ENCODE results near the gene PLXNC1. TPM values are rescaled to one million over a fixed set of nuclear protein-coding genes. Genes with fewer than 3 reads are reported as not detected.

The PLXNC1 gene
- polyA plus RNA-seq, 1 experiment: 2.2 TPM

DNA sequence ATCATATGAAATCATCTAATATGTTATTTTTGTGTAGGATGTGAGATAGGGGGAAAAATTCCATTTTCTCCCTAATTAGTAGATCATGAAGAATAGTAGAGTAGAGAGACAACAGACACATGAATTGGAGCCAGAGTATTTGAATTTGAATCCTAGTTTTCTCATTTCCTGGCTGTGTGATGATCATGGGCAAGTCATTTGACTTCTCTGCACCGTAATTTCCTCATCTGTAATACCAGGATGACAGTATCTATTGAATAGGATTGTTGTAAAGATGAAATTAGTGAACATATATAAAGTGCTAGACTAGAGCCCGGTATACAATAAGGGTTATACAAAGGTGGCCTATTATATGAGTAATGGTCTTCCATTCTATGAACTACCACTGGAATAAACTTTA, 32.2 kb upstream of the PLXNC1 start:
- TF ChIP-seq, protein P1, sequence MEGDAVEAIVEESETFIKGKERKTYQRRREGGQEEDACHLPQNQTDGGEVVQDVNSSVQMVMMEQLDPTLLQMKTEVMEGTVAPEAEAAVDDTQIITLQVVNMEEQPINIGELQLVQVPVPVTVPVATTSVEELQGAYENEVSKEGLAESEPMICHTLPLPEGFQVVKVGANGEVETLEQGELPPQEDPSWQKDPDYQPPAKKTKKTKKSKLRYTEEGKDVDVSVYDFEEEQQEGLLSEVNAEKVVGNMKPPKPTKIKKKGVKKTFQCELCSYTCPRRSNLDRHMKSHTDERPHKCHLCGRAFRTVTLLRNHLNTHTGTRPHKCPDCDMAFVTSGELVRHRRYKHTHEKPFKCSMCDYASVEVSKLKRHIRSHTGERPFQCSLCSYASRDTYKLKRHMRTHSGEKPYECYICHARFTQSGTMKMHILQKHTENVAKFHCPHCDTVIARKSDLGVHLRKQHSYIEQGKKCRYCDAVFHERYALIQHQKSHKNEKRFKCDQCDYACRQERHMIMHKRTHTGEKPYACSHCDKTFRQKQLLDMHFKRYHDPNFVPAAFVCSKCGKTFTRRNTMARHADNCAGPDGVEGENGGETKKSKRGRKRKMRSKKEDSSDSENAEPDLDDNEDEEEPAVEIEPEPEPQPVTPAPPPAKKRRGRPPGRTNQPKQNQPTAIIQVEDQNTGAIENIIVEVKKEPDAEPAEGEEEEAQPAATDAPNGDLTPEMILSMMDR (IDR thresholded peaks at IDR 0.05; ENCODE audit: insufficient read depth, low read depth, low read length): no peak
- ChIA-PET POLR2A (no interaction called here), CTCF (no interaction called here)
- Histone ChIP-seq H3K36me3 (ENCODE audit: control insufficient read depth, insufficient read depth, low read length) (no peaks in the 10 kb centered on the region), H3K4me3 (ENCODE audit: low read depth, low read length) (no peak overlapping the region), H3K27me3 (ENCODE audit: control insufficient read depth, insufficient read depth, low read length) (peaks cover 1% of the 10 kb centered on the region; the same call in 1 of the 2 replicates)
- no peak for DNase-seq (ENCODE audit: low read depth)

DNA sequence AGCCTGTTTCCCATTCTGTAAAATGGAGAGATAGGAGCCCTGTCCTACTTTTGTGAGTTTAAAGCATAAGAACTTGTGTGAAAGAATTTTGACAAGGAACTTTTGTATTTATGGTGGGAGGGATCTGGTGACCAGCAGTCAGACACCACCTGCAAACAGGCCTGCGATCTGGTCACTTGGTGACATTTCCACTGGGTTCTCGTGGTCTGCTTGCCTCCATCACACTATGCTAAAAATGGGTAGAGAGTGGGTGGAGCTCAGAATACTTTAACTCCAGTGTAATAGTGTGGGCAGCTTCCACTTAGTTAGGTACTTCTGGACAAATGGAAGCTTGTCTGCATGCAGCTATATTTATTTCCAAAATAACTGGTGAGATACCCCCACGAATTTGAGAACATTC, 26.5 kb upstream of the PLXNC1 start:
- ChIA-PET CTCF (no interaction called here), POLR2A (no interaction called here)
- TF ChIP-seq, protein P1 (IDR thresholded peaks at IDR 0.05; ENCODE audit: insufficient read depth, low read depth, low read length): no peak
- no peak for DNase-seq (ENCODE audit: low read depth)
- Histone ChIP-seq H3K27me3 (ENCODE audit: control insufficient read depth, insufficient read depth, low read length) (peaks cover 4% of the 10 kb centered on the region; the same call in 1 of the 2 replicates), H3K36me3 (ENCODE audit: control insufficient read depth, insufficient read depth, low read length) (no peaks in the 10 kb centered on the region), H3K4me3 (ENCODE audit: low read depth, low read length) (no peak overlapping the region)

DNA sequence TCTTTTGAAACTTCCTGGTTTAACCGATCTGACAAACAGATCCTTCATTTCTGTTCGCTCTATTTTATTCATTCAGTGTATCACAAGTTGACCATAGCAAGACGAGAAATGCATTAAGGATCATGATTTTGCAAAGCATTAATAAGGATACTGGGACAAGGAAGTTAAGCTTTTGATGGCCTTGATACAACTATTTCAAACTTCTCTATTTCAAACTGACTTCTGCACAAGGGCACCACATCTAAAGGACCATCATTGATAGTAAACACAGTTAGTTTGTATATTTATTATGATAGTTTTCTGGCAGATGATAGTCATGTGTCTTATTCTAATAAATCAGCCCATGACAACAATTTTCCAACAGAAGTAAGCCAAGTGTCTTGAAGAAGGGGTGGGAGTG, 25.8 kb upstream of the PLXNC1 start:
- TF ChIP-seq, protein P1 (IDR thresholded peaks at IDR 0.05; ENCODE audit: insufficient read depth, low read depth, low read length): no peak
- CTCF ChIA-PET: no interaction called here
- Histone ChIP-seq H3K4me3 (ENCODE audit: low read depth, low read length) (no peak overlapping the region), H3K27me3 (ENCODE audit: control insufficient read depth, insufficient read depth, low read length) (peaks cover 5% of the 10 kb centered on the region; the same call in 1 of the 2 replicates), H3K36me3 (ENCODE audit: control insufficient read depth, insufficient read depth, low read length) (no peaks in the 10 kb centered on the region)
- POLR2A ChIA-PET: no interaction called here
- no peak for DNase-seq (ENCODE audit: low read depth)

DNA sequence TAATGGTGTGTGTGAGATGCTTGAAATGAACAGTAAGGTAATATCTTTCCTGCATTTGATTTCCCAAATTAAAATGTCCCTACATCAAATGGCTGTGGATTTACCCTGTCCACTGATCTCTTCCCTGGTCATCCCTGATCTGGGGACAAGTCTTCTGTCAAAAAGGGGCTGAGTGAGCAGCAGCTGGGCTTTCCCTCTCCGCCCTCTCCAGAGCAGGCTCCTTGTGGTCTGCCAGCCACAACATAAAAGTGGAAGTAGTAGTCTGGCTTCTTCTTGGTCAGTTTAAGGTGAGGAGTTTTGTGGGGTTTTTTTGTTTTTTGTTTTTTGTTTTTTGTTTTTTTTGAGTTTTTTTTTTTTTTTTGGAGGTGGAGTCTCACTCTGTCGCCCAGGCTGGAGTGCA, 25.2 kb upstream of the PLXNC1 start:
- ChIA-PET POLR2A (no interaction called here), CTCF (no interaction called here)
- DNase-seq (ENCODE audit: low read depth): no peak
- TF ChIP-seq, protein P1 (IDR thresholded peaks at IDR 0.05; ENCODE audit: insufficient read depth, low read depth, low read length): no peak
- Histone ChIP-seq H3K4me3 (ENCODE audit: low read depth, low read length) (no peak overlapping the region), H3K36me3 (ENCODE audit: control insufficient read depth, insufficient read depth, low read length) (no peaks in the 10 kb centered on the region), H3K27me3 (ENCODE audit: control insufficient read depth, insufficient read depth, low read length) (peaks cover 5% of the 10 kb centered on the region; the same call in 1 of the 2 replicates)

DNA sequence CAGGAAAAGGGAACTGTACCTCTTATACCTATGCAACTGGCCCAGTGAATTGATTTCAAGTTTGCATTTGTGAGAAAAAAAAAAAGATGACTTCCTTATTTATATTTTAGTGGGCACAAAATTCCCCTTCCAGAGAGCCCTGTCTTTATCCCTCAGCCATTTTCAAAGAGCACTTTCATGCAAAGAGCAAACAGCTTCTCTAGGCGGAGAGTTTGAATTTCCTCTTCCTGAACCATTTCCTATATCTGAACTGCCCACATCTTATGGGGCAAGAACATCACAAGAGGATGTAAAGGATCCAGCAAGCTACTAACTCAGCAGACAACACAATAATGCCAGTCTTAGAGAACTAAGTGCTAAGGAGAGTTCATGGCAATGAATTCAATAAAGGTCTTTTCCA, 22.3 kb upstream of the PLXNC1 start:
- ChIA-PET CTCF (interaction anchor here (0.7 to 3.1 kb wide), 4 partner anchors 8 to 641 kb away, joined by 3 to 15 read pairs (median 4); no protein-coding TSS in a partner anchor), POLR2A (no interaction called here)
- TF ChIP-seq, protein P1 (IDR thresholded peaks at IDR 0.05; ENCODE audit: insufficient read depth, low read depth, low read length): no peak
- no peak for DNase-seq (ENCODE audit: low read depth)
- Histone ChIP-seq H3K27me3 (ENCODE audit: control insufficient read depth, insufficient read depth, low read length) (peaks cover 10% of the 10 kb centered on the region), H3K36me3 (ENCODE audit: control insufficient read depth, insufficient read depth, low read length) (no peaks in the 10 kb centered on the region), H3K4me3 (ENCODE audit: low read depth, low read length) (no peak overlapping the region)

Measured in BJ (cell line).